Transverse colon (tissue), 4 donors: ENCODE results near the gene PRRG1. TPM values are rescaled to one million over a fixed set of nuclear protein-coding genes. Genes with fewer than 3 reads are reported as not detected.

Source experiments
- DNase-seq: peaks from one replicate; pipeline ENCODE4 v3.0.0-alpha.2; 2019
- H3K27ac ChIP-seq, 4 donors: fragments of 200-600 bp; sonication (generic); 2 replicates each; pipeline ENCODE4 v1.5.1; 2016 to 2018; ENCODE audit warnings: inconsistent platforms in 4 of 4
- H3K27me3 ChIP-seq: fragments of 200-600 bp; sonication (generic); 2 replicates; pipeline ENCODE4 v1.5.1; 2017; ENCODE audit warnings: inconsistent platforms
- H3K36me3 ChIP-seq, 4 donors: fragments of 200-600 bp; sonication (generic); 2 replicates each; pipeline ENCODE4 v1.5.1; 2017 to 2019; ENCODE audit warnings: inconsistent platforms in 4 of 4
- H3K4me1 ChIP-seq, 4 donors: fragments of 200-600 bp; sonication (generic); 2 replicates each; pipeline ENCODE4 v1.5.1; 2017 to 2020; ENCODE audit warnings: inconsistent platforms in 4 of 4
- H3K4me3 ChIP-seq, 4 donors: fragments of 200-600 bp; sonication (generic); 1 replicate in 1 of 4; 2 replicates in 3 of 4; pipeline versions ENCODE4 v1.5.1 to v1.6.1; 2017 to 2019; ENCODE audit warnings: inconsistent platforms in 4 of 4
- H3K9me3 ChIP-seq, 2 donors: fragments of 200-600 bp; sonication (generic); 2 replicates each; pipeline ENCODE4 v1.5.1; 2017 to 2019; ENCODE audit warnings: inconsistent platforms in 2 of 2
- CTCF ChIP-seq, 5 experiments: fragments of 200-600 bp in 3 of 5; fragments of 450-650 bp in 2 of 5; sonication (generic) in 3 of 5; IDR thresholded peaks; 1 replicate in 2 of 5; 2 replicates in 3 of 5; pipeline ENCODE4 v1.5.1; 2016 to 2017; ENCODE audit warnings: antibody characterized with exemption in 5 of 5, inconsistent platforms in 3 of 5, mild to moderate bottlenecking in 2 of 5, moderate library complexity in 1 of 5
- EP300 ChIP-seq: sonication (generic); formaldehyde crosslinking; IDR thresholded peaks from one replicate; pipeline ENCODE4 v1.6.1; 2017; ENCODE audit warnings: antibody characterized with exemption, low read depth
- POLR2A ChIP-seq: fragments of 450-650 bp; IDR thresholded peaks from one replicate; pipeline ENCODE4 v1.6.1; 2016; ENCODE audit warnings: antibody characterized with exemption, mild to moderate bottlenecking, moderate library complexity
- POLR2AphosphoS5 ChIP-seq, 3 donors: sonication (generic); formaldehyde crosslinking; IDR thresholded peaks; one replicate each; pipeline ENCODE4 v1.6.1; 2016; ENCODE audit warnings: antibody characterized with exemption in 3 of 3
- WGBS, 2 donors: methylation state at CpG; one replicate each; pipeline ENCODE4 v1.1.5; 2018; ENCODE audit warnings: low coverage in 1 of 2; 5-methylcytosine and 5-hydroxymethylcytosine counted together
- in situ Hi-C, 4 donors: fragments of 200-750 bp; cut with MboI; loops; one replicate each; pipeline versions ENCODE4 v1.15.0 to v1.15.1; 2017; ENCODE audit warnings: low sequenced_read_pairs in 3 of 4, low pct_ligation_motif_present in 1 of 4, low pct_unique_long_range_greater_than_20kb in 1 of 4
- intact Hi-C: fragments of 100-400 bp; cut with DNase I; formaldehyde crosslinking; loops from one replicate; pipeline ENCODE4 v1.15.1; 2023; ENCODE audit warnings: low total_unique reads
- total RNA-seq, 4 donors: library from RNA; depleted of rRNA; stranded (reverse); fragments of >200 nt; gene quantifications; one replicate each; pipeline ENCODE4 v1.1.0, GENCODE V29; 2016

Gene PRRG1
- total RNA-seq, 4 donors from 2014 or later = 5.4 to 14.6 (median 11.6) TPM

- in situ Hi-C loops = no loop called here
- WGBS, 2 donors = 78% methylated on average over 2 of the region's 2 CpGs; no CpG with 5 or more reads in 1 of the 2 donors
- no peaks in the 10 kb centered on the region for H3K9me3 ChIP-seq
Observed at GRCh38 chrX:37361596-37361995, 12.4 kb downstream of the PRRG1 start.

GRCh38 chrX:37364666-37365065, 15.5 kb downstream of the PRRG1 start:
- Histone ChIP-seq H3K27me3 (no peaks in the 10 kb centered on the region), H3K27ac (no peak overlapping the region), H3K4me3 (no peak overlapping the region), H3K4me1 (no peaks in the 10 kb centered on the region), H3K9me3 (no peaks in the 10 kb centered on the region), H3K36me3 (no peaks in the 10 kb centered on the region)
- no peak for TF ChIP-seq POLR2A
- TF ChIP-seq EP300 = no peak
- no peak for DNase-seq
- 66 to 73% methylated on average over 2 to 3 of the region's 3 CpGs for WGBS, 2 donors
- intact Hi-C loops = no loop called here
- in situ Hi-C loops = no loop called here

More at GRCh38 chrX:37361596-37361995, 12.4 kb downstream of the PRRG1 start:
- Histone ChIP-seq H3K27ac (no peak overlapping the region), H3K27me3 (no peaks in the 10 kb centered on the region), H3K4me3 (no peak overlapping the region), H3K4me1 (no peaks in the 10 kb centered on the region), H3K36me3 (no peaks in the 10 kb centered on the region)
- intact Hi-C loops = no loop called here
- no peak for TF ChIP-seq POLR2A
- no peak for TF ChIP-seq CTCF (IDR thresholded peaks at IDR 0.05)
- no peak for TF ChIP-seq POLR2AphosphoS5 (IDR thresholded peaks at IDR 0.05)
- no peak for TF ChIP-seq EP300
- no peak for DNase-seq

GRCh38 chrX:37367946-37368345, 18.8 kb downstream of the PRRG1 start:
- Histone ChIP-seq H3K27me3 (no peaks in the 10 kb centered on the region), H3K4me1 (no peaks in the 10 kb centered on the region), H3K36me3 (no peaks in the 10 kb centered on the region), H3K4me3 (no peak overlapping the region), H3K9me3 (no peaks in the 10 kb centered on the region), H3K27ac (no peak overlapping the region)
- DNase-seq = no peak
- WGBS, 2 donors = 63 to 64% methylated on average over 2 of the region's 2 CpGs
- intact Hi-C loops (no loop called here), in situ Hi-C loops (no loop called here)
- no peak for TF ChIP-seq EP300
- no peak for TF ChIP-seq POLR2A
- no peak for TF ChIP-seq CTCF (IDR thresholded peaks at IDR 0.05)
- no peak for TF ChIP-seq POLR2AphosphoS5 (IDR thresholded peaks at IDR 0.05)

GRCh38 chrX:37370499-37371141, 21.5 kb downstream of the PRRG1 start:
- intact Hi-C loops (no loop called here), in situ Hi-C loops (no loop called here)
- H3K27me3 ChIP-seq = no peaks in the 10 kb centered on the region
- TF ChIP-seq POLR2AphosphoS5 (IDR thresholded peaks at IDR 0.05) (no peak), CTCF (IDR thresholded peaks at IDR 0.05) (no peak), EP300 (no peak), POLR2A (no peak)
- no peak for DNase-seq
- H3K4me3 ChIP-seq = no peak overlapping the region
- WGBS, 2 donors = 82% methylated on average over 4 of the region's 4 CpGs; no CpG with 5 or more reads in 1 of the 2 donors
- no peaks in the 10 kb centered on the region for H3K36me3 ChIP-seq
- H3K9me3 ChIP-seq = no peaks in the 10 kb centered on the region
- no peaks in the 10 kb centered on the region for H3K4me1 ChIP-seq
- no peak overlapping the region for H3K27ac ChIP-seq

GRCh38 chrX:37371578-37371991, 22.4 kb downstream of the PRRG1 start:
- 90% methylated on average over 8 of the region's 8 CpGs; no CpG with 5 or more reads in 1 of the 2 donors for WGBS, 2 donors
- intact Hi-C loops = no loop called here
- TF ChIP-seq POLR2AphosphoS5 (IDR thresholded peaks at IDR 0.05) (no peak), POLR2A (no peak), EP300 (no peak), CTCF (IDR thresholded peaks at IDR 0.05) (no peak)
- Histone ChIP-seq H3K9me3 (no peaks in the 10 kb centered on the region), H3K36me3 (no peaks in the 10 kb centered on the region), H3K27me3 (no peaks in the 10 kb centered on the region), H3K4me1 (no peaks in the 10 kb centered on the region), H3K27ac (no peak overlapping the region), H3K4me3 (no peak overlapping the region)
- in situ Hi-C loops = no loop called here
- no peak for DNase-seq
